Sigmoid colon (tissue), 3 donors: ENCODE data around the gene NID1.

ENCODE experiments used
- POLR2A ChIP-seq, 2 donors: fragments of 450-650 bp; IDR thresholded peaks; one replicate each; pipeline ENCODE4 v1.6.1; 2016; ENCODE audit warnings: antibody characterized with exemption in 2 of 2, mild to moderate bottlenecking in 2 of 2, moderate library complexity in 2 of 2
- TF ChIP-seq, protein P1 (sequence below), 4 experiments: fragments of 450-650 bp in 3 of 4; fragments of 200-600 bp in 1 of 4; IDR thresholded peaks; one replicate each; pipeline ENCODE4 v1.5.1; 2016 to 2019; ENCODE audit warnings: antibody characterized with exemption in 4 of 4, mild to moderate bottlenecking in 3 of 4, moderate library complexity in 2 of 4

DNA sequence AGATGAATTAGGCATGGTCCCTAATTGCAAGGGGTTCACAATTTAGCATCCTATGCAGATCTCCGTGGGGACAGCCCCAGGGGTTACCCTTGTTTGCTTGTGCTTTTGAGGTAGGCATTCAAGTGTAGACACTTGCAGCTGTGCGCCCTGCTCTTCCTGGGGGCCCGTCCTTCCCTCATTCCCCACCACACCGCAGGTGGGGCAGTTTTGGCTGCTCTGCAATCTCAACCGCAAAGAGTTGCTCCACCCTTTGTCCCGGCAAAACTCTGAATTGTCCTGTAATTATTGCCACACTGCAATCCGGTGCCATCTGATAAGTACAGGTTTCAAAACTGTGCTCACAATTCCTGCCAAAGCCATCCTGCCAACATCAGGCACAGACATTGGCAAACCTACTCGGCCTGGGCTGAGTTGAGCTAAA is 132.8 kb downstream of the NID1 start:
- TF ChIP-seq, protein P1, sequence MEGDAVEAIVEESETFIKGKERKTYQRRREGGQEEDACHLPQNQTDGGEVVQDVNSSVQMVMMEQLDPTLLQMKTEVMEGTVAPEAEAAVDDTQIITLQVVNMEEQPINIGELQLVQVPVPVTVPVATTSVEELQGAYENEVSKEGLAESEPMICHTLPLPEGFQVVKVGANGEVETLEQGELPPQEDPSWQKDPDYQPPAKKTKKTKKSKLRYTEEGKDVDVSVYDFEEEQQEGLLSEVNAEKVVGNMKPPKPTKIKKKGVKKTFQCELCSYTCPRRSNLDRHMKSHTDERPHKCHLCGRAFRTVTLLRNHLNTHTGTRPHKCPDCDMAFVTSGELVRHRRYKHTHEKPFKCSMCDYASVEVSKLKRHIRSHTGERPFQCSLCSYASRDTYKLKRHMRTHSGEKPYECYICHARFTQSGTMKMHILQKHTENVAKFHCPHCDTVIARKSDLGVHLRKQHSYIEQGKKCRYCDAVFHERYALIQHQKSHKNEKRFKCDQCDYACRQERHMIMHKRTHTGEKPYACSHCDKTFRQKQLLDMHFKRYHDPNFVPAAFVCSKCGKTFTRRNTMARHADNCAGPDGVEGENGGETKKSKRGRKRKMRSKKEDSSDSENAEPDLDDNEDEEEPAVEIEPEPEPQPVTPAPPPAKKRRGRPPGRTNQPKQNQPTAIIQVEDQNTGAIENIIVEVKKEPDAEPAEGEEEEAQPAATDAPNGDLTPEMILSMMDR (IDR thresholded peaks at IDR 0.05), result no peak
- TF ChIP-seq POLR2A (IDR thresholded peaks at IDR 0.05), result no peak
